GM12874 (cell line): ENCODE data around the gene TMEM115.

Experiments used
- CTCF ChIP-seq: IDR thresholded peaks from 2 replicates; pipeline ENCODE4 v1.5.1; 2011; ENCODE audit warnings: low read depth, mild to moderate bottlenecking, control low read depth, low read length, moderate library complexity; ENCODE audit not compliant: insufficient read depth

The TMEM115 gene

GRCh38 chr3:50316657-50317242 lies 42.6 kb downstream of the TMEM115 start:
- no peak for TF ChIP-seq CTCF

- TF ChIP-seq CTCF, result no peak
Measured at GRCh38 chr3:50314816-50315215, 44.5 kb downstream of the TMEM115 start.

DNA sequence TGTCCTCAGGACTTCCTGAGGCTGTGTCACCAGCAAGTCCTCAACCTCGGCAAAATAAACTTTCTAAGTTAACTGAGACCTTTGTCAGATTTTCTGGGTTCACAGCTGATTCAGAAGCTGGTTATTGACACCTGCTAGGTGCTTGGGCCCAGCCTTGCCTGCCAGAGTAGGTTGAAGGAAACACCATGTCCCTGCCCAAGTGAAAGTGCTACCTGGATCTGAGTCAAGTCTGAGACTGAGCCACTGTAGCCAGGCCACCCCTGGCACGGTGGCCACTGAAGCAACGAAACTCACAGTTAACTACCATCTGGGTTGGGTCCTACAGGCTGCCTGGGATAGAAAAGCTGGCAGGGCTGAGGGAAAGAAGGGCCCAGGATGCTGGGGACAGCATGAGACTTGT lies 45.0 kb downstream of the TMEM115 start:
- no peak for TF ChIP-seq CTCF
